NCI-H446 (cell line): ENCODE results near the gene TRIM17.

Source experiments
- DNase-seq, 2 experiments: peaks; one replicate each; lab custom pipeline; 2025; lab: John Stamatoyannopoulos, UW

Gene TRIM17

GRCh38 chr1:228400692-228401454 is 15.8 kb downstream of the TRIM17 start:
- no peak for DNase-seq

GRCh38 chr1:228400237-228400651 is 16.4 kb downstream of the TRIM17 start:
- DNase-seq: no peak

GRCh38 chr1:228399531-228400236 is 17.0 kb downstream of the TRIM17 start:
- no peak for DNase-seq

- no peak for DNase-seq
These were observed 17.8 kb downstream of the TRIM17 start for GRCh38 chr1:228398741-228399461.

- DNase-seq: no peak
These were observed 18.7 kb downstream of the TRIM17 start for GRCh38 chr1:228397966-228398365.

- DNase-seq: no peak
These were observed 19.6 kb downstream of the TRIM17 start for GRCh38 chr1:228396770-228397662.

- no peak for DNase-seq
These were observed 21.9 kb downstream of the TRIM17 start for GRCh38 chr1:228394571-228395394.

GRCh38 chr1:228393811-228394570 is 22.7 kb downstream of the TRIM17 start:
- DNase-seq: no peak

GRCh38 chr1:228393268-228393701 is 23.4 kb downstream of the TRIM17 start:
- no peak for DNase-seq

- no peak for DNase-seq
These were observed 24.3 kb downstream of the TRIM17 start for GRCh38 chr1:228392111-228392936.

GRCh38 chr1:228391411-228392020 is 25.1 kb downstream of the TRIM17 start:
- no peak for DNase-seq

- no peak for DNase-seq
These were observed 26.0 kb downstream of the TRIM17 start for GRCh38 chr1:228390649-228391048.

GRCh38 chr1:228387321-228387720 is 29.3 kb downstream of the TRIM17 start:
- no peak for DNase-seq

- DNase-seq: no peak
These were observed 31.4 kb downstream of the TRIM17 start for GRCh38 chr1:228385232-228385631.

GRCh38 chr1:228383773-228384172 is 32.9 kb downstream of the TRIM17 start:
- no peak for DNase-seq

GRCh38 chr1:228381356-228381755 is 35.3 kb downstream of the TRIM17 start:
- no peak for DNase-seq

GRCh38 chr1:228379666-228380065 is 37.0 kb downstream of the TRIM17 start:
- DNase-seq: no peak

- no peak for DNase-seq
These were observed 37.7 kb downstream of the TRIM17 start for GRCh38 chr1:228378873-228379460.
